NCI-H187 (cell line): ENCODE results near the gene RPH3AL.
"Not testable (repeated sequence)": the region's sequence is repeated elsewhere in the genome, so short reads cannot be mapped to it uniquely, and the experiment has no call there.

Source experiments
- DNase-seq, 2 experiments: peaks; one replicate each; lab custom pipeline; 2025; lab: John Stamatoyannopoulos, UW

RPH3AL gene

DNA sequence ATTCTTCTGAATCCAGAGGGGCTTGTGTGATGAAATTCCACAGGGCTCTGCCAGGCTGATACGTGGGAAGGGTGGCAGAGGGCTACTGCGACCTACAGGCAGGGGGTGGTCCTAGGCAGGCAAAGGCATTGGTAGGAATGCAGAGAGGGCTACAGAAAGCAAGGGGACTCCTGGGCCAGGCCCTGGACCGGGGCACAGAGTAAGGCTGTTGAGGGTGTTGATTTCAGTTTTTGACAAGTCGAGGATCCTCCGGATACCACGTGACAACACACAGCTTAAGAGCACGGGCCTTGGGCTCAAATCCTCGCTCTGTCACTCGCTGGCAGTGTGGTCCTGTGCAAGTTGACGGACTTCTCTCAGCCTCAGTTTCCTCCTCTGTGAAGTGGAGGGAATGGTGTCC, 152.0 kb downstream of the RPH3AL start:
- DNase-seq: no peak

DNA sequence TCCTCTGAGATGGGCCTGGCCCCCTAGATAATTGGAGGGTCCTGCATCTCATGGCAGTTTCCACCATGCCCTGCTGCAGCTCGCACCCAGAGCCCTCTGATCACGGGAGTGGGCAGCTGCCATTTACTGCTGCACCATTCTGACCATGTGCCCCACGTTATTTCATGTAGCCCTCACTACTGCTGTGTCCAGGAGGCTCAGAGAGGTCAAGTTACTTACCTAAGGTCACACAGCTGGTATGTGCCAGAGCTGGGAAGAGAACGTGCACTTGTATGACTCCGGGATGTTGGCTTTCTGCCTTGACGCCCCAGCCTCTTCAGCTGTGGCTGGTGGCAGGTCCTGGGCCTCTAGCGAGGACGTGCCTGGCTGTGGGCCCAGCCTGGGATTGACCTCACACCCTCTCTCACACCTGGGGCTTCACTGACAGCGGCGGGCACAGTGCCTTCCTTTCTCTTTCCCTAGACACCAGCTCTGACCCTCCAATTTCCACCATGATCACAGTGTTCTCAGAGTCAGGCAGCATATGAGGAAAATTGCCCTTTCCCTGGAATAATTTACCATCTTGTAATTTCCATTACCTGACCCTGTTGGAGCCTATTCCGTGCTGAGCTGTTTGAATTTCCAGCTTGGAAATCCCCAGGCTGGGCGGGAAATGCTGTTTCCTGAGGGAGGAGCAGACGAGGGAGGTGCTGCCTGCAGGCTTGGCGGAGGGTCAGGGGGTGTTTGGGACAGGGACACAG, 152.6 kb downstream of the RPH3AL start:
- DNase-seq: no peak

DNA sequence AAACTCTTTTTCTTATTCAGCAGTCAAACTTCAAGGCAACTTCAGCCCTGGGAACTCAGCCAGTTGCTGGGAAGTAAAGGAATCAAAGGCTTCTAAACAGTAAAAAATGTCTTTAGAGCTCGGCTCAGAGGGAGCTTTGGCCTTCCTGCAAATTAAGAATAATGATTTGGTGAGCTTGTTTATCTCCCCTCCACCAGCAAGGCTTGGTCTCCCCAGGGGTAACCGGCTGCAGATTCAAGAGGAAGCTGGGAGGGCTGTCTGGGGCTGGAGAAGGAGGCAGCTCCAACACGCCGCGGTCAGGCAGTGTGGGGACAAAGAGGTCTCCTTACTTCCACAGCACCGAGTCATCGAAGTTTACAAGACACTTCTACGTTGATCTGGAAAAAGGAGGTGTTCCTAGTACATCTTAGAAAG, 153.4 kb downstream of the RPH3AL start:
- DNase-seq: no peak

DNA sequence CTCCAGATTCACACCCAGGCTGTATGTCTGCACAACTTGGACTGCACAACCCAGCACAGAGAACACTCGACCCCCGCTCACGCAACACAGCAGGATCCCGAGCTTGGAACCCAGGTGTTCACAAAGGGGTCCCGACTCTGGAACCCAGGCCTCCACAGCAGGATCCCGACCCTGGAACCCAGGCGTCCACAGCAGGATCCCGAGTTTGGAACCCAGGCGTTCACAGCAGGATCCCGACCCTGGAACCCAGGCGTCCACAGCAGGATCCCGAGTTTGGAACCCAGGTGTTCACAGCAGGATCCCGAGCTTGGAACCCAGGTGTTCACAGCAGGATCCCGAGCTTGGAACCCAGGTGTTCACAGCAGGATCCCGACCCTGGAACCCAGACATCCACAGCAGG, 154.4 kb downstream of the RPH3AL start:
- DNase-seq: not testable (repeated sequence)

DNA sequence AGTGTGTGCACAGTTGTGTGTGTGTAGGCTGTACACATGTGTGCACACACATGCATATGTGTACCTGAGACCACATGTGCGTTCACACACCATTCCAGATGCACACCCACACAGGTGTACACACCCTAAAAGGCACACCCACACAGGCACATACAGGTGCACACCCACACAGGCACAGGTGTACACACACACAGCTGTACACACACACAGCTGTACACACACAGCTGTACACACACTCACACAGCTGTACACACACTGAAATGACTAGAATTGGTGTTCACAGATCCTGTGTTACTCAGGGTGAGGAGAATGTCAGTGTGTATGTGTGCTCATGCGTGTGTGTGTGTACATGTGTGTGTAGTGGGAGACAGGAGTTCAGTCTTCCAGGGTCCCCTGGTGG, 155.3 kb downstream of the RPH3AL start:
- DNase-seq: no peak

DNA sequence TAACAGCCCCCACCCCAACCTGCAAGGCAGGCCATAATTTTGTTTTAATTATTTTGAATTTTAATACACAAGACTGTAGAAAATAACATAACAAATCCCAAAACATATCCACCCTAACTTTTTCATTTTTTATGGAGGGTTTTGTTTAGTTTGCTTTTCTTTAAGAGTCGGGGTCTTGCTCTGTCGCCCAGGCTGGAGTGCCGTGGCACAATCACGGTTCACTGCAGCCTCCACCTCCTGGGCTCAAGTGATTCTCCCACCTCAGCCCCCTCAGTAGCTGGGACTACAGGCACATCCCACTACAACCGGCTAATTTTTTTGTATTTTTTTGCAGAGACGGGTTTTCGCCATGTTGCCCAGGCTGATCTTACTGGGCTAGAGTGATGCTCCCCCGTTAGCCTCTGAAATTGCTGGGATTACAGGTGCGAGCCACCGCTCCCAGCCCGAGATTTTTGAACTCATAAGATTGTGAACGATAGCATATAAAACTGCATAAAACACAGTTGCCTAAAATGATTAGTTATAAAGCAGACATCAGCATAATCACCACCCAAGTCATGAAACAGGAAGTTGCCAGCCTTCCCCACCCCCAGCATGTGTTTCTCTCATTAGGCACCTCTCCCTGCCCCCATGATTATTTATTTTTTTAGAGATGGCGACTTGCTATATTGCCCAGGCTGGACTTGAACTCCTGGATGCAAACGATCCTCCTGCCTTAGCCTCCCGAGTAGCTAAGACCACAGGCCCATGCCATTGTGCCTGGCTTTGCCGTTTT, 157.6 kb downstream of the RPH3AL start:
- no peak for DNase-seq

DNA sequence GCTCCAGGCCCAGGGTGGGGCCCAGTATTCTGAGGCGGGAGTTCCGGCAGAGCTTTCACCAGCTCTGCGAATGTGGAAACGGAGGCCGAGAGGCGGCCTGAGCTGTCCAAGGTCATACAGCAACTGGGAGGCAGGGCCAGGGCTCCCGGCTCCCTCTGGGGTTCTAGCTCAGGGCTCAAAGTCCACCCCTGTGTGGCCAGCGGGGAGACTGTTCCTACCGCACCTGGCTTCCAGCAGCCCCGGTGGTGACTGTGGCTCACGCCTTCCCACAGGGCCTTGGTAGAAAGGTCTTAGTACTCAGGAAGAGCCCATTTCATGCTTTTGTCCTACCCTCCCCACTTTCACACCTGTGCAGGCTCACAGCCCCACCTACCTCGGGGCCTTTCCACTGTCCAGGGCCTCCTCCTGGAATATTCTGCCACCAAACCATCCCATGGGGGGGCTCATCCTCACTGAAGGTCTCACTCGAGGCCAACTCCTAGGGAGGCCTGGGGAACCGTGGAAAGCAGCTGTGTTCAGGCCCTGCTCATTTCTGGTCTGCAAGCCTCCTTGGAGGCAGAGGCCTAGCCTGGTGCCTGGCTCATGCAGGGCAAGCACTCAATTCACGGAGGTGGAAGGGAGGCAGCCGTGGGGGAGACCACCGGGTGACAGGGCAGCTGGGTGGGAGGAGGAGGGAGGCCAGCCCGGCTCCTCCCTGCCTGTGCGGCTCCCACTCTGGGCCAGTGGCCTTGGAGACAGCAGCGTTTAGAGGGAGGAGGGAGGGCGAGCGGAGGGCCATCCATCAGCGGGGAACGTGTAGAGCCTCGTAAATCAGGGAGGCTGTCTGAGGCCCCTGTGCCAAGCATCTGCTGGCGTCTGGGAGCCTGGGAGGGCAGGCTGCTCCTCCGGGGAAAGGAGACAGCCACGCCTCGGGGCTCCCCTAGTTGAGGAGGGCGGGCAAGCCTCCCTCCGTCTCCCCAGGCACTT, 158.5 kb downstream of the RPH3AL start:
- peak; percentile 43 to 54 for DNase-seq

DNA sequence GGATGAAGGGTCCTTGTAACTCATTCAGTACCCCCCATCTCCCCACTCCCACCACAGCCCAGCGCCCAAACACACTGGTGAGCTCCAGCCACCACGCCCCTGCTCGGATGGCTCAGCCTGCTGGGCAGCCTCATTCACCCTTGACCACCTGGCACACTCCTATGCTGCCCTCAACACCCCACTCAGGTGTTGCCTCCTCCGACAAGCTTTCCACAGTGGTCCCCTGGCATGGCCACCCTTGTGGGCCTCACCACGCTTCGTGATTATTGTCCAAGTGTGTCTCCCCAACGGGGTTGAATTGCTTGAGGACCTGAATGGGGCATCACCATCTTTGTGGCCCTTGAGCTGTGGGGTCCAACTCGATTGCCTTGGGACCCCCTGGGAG, 159.2 kb downstream of the RPH3AL start:
- DNase-seq: no peak

DNA sequence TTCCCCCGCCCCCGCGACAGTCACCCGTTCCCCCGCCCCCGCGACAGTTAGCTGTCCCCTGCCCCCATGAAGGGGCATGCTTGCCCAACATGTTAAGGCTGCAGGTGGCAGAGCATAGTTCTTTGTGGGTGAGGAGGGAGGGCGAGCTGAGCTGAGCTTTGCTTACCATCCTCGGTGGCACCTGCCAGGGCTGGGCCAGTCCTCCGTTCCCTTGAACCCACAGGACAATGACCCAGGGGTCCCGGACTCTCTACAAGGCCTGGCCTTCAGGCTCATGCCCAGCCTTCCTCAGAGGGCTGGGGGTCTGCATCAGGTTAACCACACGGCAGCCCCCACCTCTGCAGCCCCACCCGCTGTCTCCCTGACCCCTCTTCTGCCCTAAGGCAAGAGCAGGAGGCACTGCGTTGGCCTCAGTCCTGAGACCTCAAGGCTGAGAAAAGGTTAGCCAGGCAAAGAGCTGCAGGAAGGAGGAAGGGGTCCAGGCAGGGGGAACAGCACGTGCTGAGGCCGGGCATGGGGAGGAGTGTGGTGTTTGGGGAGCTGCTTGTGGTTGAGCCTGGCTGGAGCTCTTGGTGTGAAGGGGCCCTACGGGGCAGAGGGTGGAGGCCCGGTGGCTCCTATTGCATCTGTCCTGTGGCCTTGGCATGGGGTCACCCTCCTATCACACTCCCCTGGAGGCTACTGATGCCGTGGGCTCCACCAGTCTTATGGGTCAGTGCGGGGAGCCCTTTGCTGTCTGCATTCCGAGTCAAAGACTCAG, 159.8 kb downstream of the RPH3AL start:
- no peak for DNase-seq

DNA sequence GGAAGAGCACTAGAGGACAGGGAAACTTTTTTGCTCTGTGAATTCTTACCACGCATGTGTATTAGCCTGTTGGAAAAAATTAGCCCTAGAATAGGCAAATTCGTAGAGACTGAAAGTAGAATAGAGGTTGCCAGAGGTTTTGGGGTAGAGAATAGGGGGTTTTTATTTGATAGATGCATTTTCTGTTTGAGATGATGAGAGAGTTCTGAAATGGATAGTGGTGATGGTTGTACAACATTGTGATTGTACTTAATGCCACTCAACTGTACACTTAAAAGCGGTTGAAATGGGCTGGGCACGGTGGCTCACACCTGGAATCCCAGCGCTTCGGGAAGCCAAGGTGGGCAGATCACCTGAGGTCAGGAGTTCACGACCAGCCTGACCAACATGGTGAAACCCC, 163.2 kb downstream of the RPH3AL start:
- DNase-seq: no peak

DNA sequence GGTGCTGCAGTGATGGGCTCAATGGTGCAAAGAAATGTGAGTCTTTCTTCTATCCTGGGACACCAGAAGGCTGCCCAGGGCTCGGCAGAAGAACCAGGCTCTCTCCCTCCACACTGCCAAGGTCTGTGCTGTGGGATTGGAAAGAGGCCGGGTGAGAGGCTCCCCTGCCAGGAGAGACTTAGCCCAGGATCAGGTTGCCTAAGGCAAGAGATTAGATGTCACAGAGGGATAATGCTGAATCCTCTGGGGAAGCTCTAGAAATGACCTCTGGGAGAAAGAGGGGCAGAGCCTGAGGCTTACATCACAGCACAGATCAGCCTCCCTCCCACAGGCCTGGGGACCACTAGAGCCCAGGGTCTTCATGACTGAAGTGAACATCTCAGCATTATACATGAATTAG, 165.5 kb downstream of the RPH3AL start:
- DNase-seq: no peak

DNA sequence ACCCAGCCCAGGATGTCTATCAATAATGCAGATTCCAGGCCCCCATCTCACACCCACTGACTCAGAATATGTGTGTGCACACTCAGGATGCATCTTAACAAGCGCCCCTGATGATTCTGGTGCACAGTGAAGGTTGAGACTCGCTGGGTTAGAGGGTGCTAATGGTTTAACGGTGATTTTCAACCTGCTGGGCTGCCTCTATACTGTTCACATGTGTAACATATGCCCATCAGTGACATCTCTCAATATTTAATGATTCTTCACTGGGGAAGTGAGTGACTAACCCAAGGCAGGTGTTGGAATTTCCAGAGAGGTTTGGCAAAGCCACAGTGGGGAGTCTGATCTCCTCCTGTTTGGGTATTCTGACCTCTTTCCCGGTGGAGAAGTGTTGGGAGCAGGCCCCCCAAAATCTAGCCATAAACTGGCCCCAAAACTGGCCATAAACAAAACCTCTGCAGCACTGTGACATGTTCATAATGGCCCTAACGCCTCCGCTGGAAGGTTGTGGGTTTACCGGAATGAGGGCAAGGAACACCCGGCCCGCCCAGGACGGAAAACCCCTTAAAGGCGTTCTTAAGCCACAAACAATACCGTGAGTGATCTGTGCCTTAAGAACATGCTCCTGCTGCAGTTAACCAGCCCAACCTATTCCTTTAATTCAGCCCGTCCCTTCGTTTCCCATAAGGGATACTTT, 167.0 kb downstream of the RPH3AL start:
- DNase-seq: no peak

DNA sequence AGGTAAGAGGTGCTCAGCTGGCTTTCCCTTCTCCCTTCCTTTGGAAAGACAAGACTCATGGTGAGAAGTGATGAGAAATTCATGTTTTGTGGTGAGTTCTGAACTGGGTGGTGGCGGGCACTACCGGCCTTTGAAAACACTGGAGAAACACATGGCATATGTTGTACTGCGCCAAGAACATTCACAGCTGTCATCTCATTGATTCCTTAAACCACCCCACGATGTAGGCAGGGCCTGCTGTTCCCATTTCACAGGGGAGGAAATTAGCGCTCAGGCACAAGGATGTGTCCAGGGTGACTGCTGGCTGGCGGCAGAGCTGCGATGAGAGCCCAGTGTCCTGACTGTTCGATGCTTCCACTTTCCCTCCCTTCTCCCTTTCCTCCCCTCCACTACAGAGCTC, 169.6 kb downstream of the RPH3AL start:
- no peak for DNase-seq

DNA sequence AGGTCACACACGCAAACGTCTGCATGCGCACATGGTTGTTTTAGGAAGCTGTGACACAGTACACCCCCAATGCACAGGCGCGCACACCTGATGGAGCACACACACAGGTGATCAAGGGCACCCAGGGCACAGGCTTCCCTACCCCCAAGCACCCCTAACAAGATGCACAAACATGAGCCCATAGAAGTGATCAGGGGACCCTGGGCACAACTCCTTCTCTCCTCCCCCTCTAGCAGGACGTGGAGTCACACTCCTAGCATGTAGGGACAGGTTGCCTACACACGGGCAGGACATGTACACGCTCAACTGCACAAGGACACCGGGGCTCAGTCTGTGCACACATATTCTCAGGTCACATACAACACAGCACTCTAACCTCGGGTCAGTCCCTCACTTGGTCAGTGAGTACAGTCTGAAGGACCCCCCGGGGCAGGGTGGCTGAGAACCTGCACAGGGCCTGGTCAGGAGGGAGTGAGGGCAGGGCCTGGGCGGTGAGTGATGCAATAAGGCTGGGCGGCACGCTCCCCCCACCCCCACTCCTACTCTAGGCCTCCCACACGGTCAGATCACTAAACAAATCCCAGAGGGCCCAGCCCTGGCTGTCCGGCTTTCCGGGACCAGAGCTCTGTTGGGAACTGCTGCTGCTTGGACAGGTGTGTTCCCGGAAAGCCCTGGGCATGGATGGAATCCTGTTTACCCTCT, 170.4 kb downstream of the RPH3AL start:
- no peak for DNase-seq

DNA sequence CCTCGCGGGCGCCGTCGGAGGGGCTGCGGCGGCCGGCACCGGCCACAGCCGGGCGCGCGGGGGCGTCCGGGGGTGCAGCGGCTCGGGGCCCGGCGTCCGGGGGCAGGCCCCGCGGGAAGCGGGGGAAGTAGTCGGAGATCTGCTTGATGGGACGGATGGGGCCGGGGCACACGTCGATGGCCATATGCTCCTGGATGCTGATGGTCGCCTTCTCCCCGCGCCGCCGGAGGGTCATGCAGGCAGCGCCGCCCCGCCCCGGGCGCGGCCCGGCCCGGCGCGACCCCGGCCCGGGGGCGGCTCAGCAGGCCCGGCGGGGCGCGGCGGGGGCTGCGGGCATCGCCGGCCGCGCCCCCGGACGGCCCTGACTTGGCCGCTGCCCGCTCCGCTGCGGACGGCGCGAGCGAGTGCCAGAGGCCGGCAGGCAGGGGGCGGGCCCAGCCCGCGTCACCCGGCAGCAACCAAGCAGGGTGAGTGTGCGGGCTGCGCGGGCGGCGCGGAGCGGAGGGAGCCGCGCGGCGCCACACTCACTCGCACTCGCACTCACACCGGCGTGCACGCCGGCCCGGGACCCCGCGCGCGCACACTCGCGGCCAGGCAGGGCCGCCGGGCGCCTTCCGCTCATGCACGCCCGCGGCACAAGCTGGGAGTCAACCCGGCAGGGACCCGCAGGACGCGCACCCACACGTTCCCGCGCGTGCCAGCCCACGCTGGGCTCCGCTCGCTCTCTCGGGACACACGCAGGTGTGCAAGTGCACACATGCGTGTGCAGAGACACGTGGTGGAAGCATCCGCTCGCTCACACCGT, 171.2 kb downstream of the RPH3AL start, which contains the start of gene DOC2B:
Gene DOC2B, minus strand, starts transcription at position 406 of the 805 bp plus-strand sequence. Its CDS starts 171 bp downstream, at position 235.
- DNase-seq: no peak

DNA sequence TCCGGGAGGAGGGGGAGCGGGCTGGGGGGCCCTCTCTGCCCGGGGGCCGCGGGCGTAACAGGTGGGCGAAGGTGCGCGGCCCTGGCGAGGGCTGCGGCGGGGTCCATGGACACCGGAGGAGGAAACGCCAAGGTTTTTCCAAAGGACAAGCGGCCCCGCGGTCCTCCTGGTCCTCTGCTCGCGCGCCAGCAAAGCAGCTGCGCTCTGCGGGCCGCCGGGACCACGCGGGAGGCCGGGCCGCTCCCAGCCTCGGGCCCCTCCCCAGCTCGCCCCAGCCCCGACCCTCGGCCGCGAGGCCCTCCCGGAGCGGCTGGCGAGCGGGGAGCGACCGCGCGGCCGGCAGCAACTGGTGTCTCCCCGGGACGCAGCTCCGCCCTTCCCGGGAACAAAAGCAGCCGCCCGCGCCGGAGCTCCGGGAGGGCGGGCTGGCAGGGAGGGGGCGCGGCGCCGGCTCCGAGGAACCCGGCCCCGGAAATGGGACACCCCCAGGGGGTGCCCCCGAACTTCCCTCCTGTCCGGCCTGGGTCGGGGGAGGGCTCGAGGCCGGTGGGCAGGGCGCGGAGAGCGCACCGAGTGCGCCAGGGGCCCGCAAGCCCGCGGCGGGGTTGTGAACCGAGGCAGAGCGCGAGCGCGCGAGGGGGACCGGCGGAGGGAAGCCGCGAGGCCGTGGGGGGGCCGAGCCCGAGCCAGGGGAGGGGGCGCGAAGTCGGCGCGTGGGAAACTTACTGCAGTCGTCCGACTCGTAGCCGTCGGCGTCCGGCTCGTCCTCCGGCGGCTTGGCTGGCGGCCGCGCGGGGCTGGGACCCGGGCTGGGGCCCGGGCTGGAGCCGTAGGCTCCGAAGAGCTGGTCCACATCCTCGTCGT, 172.0 kb downstream of the RPH3AL start:
- DNase-seq: no peak

DNA sequence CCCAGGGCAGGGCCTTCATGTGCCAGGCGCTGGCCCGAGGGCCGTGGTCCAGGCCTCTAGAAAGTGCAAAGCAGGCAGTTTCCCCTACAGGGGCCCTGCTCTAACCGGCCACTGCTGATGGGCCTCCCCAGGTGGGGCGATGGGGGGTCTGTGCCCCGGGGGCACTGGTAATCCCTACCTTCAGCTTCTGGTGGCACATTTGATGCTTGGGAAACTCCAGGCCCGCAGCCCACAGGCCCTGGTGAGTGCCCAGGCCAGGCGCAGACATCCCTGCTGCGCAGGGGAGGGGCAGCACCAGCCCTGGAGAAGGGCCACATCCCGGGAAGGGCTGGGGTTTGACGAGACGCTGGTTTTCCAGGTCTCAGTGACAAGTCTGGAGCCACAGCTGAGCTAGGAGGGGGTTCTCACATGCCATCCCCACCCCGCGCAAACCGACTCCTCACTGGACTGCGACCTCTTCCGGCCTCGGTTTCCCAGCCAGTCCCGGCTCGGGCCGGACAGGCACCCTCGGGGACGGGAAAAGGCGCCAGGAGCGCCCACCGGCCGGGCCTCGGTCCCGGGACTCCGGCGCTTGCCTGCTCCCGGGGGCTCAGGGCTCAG, 172.7 kb downstream of the RPH3AL start:
- DNase-seq: no peak

DNA sequence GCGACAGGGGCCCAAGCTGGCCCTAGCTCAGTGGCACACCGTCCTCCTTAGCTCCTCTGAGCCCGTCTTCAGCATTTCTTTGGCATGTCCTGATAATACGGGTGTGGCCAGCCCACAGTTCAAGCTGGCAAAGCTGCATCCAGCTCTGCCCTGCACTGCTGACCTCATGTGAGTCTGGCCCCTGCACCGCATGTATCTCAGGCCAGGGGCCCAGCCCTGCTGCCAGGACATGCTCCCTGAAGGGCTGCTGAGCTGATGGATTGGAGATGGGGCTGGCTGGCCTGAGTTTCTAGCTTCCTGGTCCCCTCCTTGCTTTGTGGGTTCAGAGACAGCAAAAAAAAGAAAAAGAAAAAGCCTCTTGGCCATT, 173.6 kb downstream of the RPH3AL start:
- DNase-seq: no peak
